Upper lobe of right lung (tissue), 1 donor: ENCODE data around the gene EHD4. TPM values are rescaled to one million over a fixed set of nuclear protein-coding genes. Genes with fewer than 3 reads are reported as not detected.

Experiments
- ATAC-seq: fragments of 200-7000 bp; cut with Tn5 transposase; one replicate; pipeline ENCODE4 v1.9.1; 2020; ENCODE audit warnings: mild to moderate bottlenecking, moderate library complexity
- DNase-seq: peaks from one replicate; pipeline ENCODE4 v3.0.0-alpha.2; 2020
- H3K27ac ChIP-seq: fragments of 200-600 bp; one replicate; pipeline ENCODE4 v1.8.0; 2022
- H3K27me3 ChIP-seq: fragments of 200-600 bp; one replicate; pipeline ENCODE4 v1.8.0; 2022; ENCODE audit warnings: mild to moderate bottlenecking
- H3K36me3 ChIP-seq: fragments of 200-600 bp; one replicate; pipeline ENCODE4 v1.8.0; 2022
- H3K4me1 ChIP-seq: fragments of 200-600 bp; one replicate; pipeline ENCODE4 v1.8.0; 2022
- H3K4me3 ChIP-seq: fragments of 200-600 bp; one replicate; pipeline ENCODE4 v1.8.0; 2022; ENCODE audit warnings: mild to moderate bottlenecking
- H3K9me3 ChIP-seq: fragments of 200-600 bp; one replicate; pipeline ENCODE4 v1.8.0; 2022
- intact Hi-C: fragments of 100-400 bp; cut with DNase I; formaldehyde crosslinking; loops from one replicate; pipeline ENCODE4 v1.11.0; 2022
- total RNA-seq: library from RNA; stranded (reverse); fragmentation: NEBNext Ultra II Directional; extraction: Animal tissue kit (Norgen Biotek cat#: 25700); gene quantifications from one replicate; pipeline ENCODE4 v1.2.1, GENCODE V29; 2021
- TF ChIP-seq, protein P1 (sequence below): fragments of 200-600 bp; IDR thresholded peaks from one replicate; pipeline ENCODE4 v1.8.0; 2022; ENCODE audit warnings: antibody characterized with exemption
- donor health status: DM: no; HTN: yes; CAD: no; lungs with severe emphysema.

EHD4 gene
- total RNA-seq, 1 donor from 2014 or later: 39.5 TPM

DNA sequence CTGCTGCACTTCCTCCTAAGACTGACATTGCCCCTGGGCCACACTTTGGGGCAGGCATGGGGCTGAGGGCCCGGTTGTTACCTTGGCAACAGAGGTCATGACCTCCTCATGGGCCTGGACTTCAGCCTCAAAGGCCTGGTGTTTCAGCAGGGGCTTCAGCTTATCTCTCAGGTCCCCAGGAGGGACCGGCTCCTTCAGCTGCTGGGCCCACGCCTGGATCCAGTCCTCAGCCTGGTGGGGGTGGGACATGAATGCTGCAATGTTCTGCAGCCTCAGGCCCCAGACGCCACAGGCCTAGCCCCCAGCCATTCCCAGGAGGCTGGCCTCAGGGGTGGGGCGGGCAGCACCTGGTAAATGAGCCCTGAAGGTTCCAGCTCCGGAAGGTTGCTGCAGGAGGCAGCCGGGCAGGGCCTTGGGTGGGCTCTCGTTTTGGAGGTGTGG is 106.1 kb downstream of the EHD4 start:
- ATAC-seq: no peak
- TF ChIP-seq, protein P1, sequence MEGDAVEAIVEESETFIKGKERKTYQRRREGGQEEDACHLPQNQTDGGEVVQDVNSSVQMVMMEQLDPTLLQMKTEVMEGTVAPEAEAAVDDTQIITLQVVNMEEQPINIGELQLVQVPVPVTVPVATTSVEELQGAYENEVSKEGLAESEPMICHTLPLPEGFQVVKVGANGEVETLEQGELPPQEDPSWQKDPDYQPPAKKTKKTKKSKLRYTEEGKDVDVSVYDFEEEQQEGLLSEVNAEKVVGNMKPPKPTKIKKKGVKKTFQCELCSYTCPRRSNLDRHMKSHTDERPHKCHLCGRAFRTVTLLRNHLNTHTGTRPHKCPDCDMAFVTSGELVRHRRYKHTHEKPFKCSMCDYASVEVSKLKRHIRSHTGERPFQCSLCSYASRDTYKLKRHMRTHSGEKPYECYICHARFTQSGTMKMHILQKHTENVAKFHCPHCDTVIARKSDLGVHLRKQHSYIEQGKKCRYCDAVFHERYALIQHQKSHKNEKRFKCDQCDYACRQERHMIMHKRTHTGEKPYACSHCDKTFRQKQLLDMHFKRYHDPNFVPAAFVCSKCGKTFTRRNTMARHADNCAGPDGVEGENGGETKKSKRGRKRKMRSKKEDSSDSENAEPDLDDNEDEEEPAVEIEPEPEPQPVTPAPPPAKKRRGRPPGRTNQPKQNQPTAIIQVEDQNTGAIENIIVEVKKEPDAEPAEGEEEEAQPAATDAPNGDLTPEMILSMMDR: no peak

DNA sequence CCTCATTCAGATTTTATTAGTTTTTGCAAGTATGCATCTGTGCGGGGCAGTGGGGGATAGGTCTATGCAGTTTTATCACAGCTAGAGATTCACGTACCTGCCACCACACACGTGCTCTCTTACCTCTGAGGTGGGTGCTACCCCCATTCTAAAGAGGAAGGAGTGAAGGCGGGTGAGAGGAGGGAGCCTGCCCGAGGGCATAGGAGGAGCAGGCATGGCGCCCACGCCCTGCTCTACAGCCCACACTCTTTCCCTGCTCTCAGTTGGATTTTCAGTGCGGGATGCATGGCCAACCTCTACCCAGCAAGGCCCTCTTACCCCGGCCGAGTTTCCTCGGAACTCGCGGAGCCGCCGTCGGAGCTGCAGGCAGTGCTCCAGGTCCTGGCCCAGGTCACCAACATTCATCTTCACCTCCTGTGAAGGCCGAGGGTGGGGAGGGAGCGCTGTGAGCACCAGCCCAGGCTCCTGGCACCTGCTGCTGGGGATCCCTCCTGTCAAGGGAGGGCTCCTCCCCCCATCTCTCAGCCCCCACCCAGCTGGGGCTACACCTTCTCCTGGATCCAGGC is 106.8 kb downstream of the EHD4 start:
- TF ChIP-seq, protein P1: no peak
- no peak overlapping the region for H3K4me3 ChIP-seq
- H3K27me3 ChIP-seq: no peaks in the 10 kb centered on the region
- H3K36me3 ChIP-seq: no peaks in the 10 kb centered on the region
- intact Hi-C loops: no loop called here
- DNase-seq (no peak), ATAC-seq (no peak)
- H3K27ac ChIP-seq: no peak overlapping the region
- no peaks in the 10 kb centered on the region for H3K9me3 ChIP-seq
- H3K4me1 ChIP-seq: no peaks in the 10 kb centered on the region

More for the DNA sequence above, 106.1 kb downstream of the EHD4 start:
- H3K4me1 ChIP-seq: no peaks in the 10 kb centered on the region
- H3K4me3 ChIP-seq: no peak overlapping the region
- no peak overlapping the region for H3K27ac ChIP-seq
- H3K9me3 ChIP-seq: no peaks in the 10 kb centered on the region
- no peak for DNase-seq
- intact Hi-C loops: no loop called here
- H3K36me3 ChIP-seq: no peaks in the 10 kb centered on the region
- H3K27me3 ChIP-seq: no peaks in the 10 kb centered on the region

GRCh38 chr15:41862515-41863116 is 109.7 kb downstream of the EHD4 start:
- DNase-seq (peak; percentile 84), ATAC-seq (peak; percentile 56)
- no peak overlapping the region for H3K27ac ChIP-seq

GRCh38 chr15:41861736-41862356 is 110.5 kb downstream of the EHD4 start:
- no peak overlapping the region for H3K27ac ChIP-seq
- no peak for DNase-seq
- TF ChIP-seq, protein P1: no peak
- H3K4me1 ChIP-seq: no peaks in the 10 kb centered on the region
- H3K9me3 ChIP-seq: no peaks in the 10 kb centered on the region
- ATAC-seq: no peak
- H3K27me3 ChIP-seq: no peaks in the 10 kb centered on the region
- intact Hi-C loops: no loop called here
- H3K36me3 ChIP-seq: no peaks in the 10 kb centered on the region
- H3K4me3 ChIP-seq: no peak overlapping the region

More at GRCh38 chr15:41862515-41863116, 109.7 kb downstream of the EHD4 start:
- Histone ChIP-seq H3K36me3 (no peaks in the 10 kb centered on the region), H3K27me3 (no peaks in the 10 kb centered on the region), H3K4me1 (no peaks in the 10 kb centered on the region), H3K4me3 (no peak overlapping the region), H3K9me3 (no peaks in the 10 kb centered on the region)
- TF ChIP-seq, protein P1: no peak
- intact Hi-C loops: no loop called here

GRCh38 chr15:41860049-41860828 is 112.1 kb downstream of the EHD4 start:
- H3K36me3 ChIP-seq: no peaks in the 10 kb centered on the region
- no peaks in the 10 kb centered on the region for H3K27me3 ChIP-seq
- intact Hi-C loops: no loop called here
- TF ChIP-seq, protein P1: peak; percentile 27
- DNase-seq: no peak
- no peak overlapping the region for H3K4me3 ChIP-seq
- no peaks in the 10 kb centered on the region for H3K4me1 ChIP-seq
- H3K9me3 ChIP-seq: no peaks in the 10 kb centered on the region
- H3K27ac ChIP-seq: no peak overlapping the region
- peak; percentile 29 for ATAC-seq
